Activated CD4-positive, alpha-beta T cell treated with anti-CD3 and anti-CD28 coated beads for 4 hours (primary cell): ENCODE results near the gene XAB2.

Experiments used
- DNase-seq, 2 donors: peaks; one replicate each; pipeline ENCODE4 v3.0.0-alpha.2; 2020

XAB2 gene

GRCh38 chr19:7632340-7633203, 3.2 kb upstream of the XAB2 start:
- DNase-seq: no peak

DNA sequence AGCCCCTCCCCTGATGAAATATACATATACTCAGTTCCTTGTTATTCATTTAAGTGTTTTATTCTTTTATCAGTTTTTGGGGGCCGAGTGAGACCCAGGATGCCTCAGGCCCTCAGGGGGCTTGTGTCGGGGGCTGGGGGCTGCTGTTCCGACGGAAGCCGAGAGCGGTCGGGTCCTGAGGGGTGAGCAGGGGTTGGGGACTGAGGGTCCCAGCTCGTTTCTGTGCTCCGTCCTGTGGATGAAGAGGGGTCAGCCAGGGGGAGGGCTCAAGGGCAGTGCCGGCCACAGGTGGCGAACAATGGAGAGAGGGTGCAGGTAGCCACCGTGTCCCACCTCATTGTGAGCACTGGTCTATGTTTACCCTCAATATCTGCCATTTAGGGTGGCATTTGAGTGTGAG, 2.2 kb upstream of the XAB2 start:
- DNase-seq: no peak

GRCh38 chr19:7628589-7629311, 595 bp downstream of the XAB2 start:
- no peak for DNase-seq

- DNase-seq: no peak
Measured at GRCh38 chr19:7627166-7627565, 2.2 kb downstream of the XAB2 start.

- no peak for DNase-seq
Measured at GRCh38 chr19:7625763-7626372, 3.5 kb downstream of the XAB2 start.

DNA sequence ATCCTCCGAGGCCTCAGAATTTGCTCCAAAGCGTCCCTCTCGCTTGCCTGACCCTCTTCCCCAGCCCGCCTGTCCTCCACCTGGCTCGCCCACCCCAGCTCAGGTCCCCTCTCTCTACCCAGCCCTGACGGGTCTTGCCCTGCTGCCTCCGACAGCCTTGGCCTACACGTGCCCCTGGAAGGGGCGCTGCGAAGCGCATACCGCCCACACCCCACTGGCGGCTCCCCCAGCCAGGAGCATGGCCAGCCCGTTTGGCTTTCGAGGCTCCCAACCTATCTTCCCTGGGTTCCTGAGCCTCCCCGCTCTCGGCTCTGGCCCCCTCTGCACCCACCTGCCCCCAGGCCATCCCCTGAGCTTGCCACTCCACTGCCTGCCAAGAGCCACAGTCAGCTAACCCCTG, 4.5 kb downstream of the XAB2 start:
- no peak for DNase-seq

GRCh38 chr19:7623725-7624603, 5.4 kb downstream of the XAB2 start:
- DNase-seq: no peak

DNA sequence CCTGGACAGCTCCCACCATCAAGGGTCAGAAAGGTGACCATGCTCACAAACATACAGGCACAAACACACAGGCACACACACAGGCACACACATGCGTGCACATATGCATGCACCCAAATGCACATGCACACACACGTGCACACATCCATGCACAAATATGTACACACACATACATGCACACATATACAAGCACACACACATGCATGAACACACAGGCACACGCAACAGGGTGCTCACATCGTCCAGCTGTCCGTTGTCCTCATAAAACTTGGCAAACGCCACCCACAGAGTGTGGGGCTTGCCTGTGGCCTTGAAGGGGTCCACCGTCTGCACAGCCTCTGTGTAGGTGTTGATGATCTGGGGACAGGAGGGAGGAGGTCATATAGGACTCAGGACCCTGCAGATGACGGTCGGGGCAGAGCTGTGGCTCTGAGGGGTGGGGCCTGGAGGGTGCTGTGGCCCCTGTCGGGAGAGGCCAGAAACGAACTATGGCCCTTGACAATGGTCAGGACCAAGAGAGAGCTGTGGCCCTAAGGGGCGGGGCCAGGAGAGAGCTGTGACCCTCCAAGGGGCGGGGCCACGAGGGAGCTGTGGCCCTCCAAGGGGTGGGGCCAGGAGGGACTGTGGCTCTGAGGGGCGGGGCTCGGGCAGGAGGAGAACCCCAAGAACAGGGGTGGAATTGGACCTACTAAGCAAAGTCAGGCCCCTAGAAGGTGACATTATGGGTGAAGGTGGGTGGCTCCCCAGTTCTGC, 6.2 kb downstream of the XAB2 start:
- no peak for DNase-seq

DNA sequence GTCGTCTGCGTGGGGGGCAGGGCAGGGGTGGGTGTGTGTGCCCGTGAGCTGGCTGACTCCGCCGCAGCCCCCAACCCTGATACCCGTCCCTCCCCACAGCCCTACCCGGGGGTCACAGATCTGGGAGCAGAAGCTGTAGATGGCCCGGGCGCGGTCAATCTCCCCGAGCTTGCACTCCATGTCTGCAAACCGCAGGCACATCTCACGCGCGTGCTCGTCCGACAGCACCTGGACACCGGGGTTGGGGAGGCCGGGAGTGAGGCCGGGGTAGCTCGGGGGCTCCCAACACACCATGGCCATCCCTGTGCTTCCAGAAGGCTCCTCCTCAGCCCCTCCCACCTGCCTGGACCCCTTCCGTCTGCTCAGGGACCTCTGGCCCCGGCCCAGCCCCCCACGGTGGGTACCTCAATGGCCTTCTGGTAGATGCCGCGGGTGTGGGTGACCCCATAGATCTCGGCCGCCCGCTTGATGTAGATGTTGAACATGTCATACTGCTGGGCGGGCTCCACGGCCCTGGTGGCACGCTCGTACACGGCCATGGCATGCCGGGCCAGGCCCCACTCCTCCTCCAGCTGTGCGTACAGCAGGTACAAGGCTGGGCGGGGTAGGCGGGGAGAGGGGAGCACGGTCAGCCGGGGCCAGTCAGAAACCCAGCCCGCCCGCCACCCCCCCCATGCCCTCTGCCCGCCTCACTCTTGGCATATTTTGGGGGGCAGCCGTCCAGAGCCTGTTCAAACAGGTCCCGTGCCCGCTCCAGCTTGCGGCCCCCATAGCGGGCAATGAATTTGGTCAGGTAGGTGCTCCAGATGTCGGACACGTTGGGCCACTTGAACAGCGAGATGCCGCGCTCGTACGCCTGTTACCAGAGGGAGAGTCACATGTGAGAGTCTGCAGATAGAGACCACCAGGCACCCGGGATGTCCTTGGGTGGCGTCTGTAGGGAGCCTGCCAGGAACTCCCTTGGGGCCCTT, 8.6 kb downstream of the XAB2 start:
- DNase-seq: no peak

DNA sequence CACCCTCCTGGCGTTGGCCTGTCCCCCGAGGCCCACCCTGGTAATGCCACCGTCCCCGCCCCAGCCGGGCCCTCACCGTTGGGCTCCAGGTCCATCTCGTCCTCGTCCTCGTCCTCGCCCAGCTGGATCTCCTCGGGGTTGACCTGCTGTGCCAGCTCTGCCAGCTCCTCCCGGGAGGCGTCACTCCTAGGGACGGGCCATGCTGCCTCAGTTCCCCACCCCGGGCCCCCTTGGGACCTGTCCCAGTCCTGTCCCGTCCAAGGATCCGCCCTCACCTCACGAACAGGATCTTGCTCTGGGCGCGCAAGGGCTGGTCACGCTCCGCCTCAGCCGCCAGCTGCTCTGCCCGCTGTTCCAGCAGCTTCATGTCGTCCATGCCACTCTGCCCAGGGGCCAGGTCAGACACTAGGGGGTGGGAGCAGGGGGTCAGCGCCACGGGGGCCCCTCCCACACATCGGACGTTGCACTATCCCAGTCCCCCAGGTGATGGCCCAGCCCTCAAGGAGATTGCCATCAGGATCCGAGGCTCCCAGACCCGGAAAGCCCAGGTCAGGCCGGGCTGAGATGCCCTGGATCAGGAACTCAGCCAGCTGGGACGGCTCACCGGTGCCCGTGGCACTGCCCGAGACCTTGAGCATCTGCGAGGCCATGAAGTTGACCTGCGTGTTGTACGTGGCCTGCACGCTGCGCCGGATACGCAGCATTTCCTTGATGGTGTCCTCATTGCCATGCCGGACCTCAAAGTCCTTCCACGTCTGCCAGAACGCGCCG, 9.5 kb downstream of the XAB2 start:
- DNase-seq: no peak

DNA sequence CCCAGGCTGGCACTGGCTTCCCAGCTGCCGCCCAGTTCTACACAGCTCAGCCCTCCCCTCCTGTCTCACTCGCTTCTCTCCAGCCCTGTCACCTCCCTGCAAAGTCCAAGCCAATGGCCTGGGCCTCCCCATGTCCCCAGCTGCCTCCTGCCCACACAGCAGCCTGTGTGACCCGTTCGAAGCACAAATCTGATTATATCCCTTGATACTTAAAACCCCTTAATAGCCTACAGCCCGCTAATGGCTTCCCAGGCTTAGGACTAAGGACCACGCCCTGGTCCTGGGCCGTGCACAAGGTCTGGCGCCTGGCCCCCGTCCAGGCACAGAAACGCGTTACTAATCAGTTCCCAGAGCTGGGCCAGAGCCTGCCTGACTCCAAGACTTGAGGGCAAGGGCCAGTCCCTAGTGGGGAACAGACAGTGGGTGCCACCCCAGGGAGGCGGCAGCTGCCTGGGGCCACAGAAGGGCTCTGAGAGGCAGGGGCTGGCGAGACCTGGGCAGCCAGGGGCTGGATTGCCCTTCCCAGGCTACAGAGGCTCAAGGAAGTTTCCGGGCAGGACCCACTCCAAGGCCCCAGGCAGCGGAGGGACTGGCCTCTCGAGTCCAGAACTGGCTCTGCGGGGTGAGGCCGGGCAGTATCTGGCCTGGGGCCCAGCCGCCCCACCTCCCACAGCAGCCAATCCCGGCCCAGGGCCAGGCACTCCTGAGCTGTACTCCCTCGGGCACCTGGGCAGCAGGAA, 10.4 kb downstream of the XAB2 start:
- no peak for DNase-seq

- no peak for DNase-seq
Measured at GRCh38 chr19:7618348-7618747, 11.0 kb downstream of the XAB2 start.

DNA sequence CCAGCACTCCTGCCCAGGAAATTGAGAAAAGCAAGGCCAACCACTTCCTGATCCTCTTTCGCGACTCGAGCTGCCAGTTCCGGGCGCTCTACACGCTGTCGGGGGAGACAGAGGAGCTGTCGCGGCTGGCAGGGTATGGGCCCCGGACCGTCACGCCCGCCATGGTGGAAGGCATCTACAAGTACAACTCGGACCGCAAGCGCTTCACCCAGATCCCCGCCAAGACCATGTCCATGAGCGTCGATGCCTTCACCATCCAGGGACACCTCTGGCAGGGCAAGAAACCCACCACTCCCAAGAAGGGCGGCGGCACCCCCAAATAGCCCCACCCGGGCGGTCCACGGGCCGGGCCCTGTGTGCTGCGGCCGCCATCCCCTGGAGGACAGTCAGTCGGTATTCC, 11.6 kb downstream of the XAB2 start:
- DNase-seq: no peak

- DNase-seq: no peak
Measured at GRCh38 chr19:7617172-7617571, 12.2 kb downstream of the XAB2 start.

DNA sequence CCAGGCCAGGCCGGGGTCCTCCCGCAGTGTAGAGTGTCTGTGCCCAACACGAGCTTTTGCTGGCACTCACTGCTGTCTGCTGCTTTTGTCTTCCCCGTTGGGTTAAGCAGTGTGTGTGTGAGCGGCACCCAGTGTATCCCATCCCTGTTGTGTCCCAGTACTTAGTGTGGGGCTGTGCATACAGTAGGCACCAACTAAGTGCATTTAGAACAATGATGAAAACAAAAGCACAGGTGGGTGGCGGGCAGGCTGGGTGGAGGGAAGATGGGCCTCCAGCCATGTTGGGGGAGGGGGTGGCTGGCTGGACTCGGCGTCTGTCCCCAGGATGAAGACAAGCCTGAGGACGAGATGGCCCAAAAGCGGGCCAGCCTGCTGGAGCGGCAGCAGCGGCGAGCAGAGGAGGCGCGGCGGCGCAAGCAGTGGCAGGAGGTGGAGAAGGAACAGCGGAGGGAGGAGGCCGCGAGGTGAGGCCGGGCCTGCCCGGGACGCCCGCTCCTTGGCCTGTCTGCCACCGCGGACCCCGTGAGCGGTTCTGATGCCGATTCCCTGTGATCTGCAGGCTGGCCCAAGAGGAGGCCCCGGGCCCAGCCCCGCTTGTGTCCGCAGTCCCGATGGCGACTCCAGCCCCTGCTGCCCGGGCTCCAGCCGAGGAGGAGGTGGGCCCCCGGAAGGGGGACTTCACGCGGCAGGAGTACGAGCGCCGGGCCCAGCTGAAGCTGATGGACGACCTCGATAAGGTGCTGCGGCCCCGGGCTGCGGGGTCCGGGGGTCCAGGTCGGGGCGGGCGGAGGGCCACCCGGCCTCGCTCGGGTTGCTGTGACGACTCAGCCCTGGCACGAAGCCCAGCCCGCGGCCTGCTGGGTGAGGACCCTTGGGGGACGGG, 14.2 kb downstream of the XAB2 start:
- DNase-seq: no peak

DNA sequence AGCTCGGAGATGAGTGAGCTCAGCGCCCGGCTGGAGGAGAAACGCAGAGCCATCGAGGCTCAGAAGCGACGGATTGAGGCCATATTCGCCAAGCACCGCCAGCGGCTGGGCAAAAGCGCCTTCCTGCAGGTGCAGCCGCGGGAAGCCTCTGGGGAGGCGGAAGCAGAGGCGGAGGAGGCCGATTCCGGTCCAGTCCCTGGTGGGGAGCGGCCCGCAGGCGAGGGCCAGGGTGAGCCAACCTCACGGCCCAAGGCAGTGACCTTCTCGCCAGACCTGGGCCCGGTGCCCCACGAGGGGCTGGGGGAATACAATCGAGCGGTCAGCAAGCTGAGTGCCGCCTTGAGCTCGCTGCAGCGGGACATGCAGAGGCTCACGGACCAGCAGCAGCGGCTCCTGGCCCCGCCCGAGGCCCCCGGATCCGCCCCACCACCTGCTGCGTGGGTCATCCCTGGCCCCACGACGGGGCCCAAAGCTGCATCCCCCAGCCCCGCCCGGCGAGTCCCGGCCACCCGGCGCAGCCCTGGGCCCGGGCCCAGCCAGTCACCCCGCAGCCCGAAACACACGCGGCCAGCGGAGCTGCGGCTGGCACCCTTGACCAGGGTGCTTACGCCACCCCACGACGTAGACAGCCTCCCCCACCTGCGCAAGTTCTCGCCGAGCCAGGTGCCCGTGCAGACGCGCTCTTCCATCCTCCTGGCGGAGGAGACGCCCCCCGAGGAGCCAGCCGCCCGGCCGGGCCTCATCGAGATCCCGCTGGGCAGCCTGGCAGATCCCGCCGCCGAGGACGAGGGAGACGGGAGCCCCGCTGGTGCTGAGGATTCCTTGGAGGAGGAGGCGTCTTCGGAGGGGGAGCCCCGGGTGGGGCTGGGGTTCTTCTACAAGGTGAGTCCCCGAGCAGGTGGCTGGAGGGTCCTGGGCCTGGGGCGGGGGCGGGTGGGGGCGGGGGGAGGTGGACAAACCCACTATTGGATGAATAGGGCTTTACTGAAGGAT, 16.8 kb downstream of the XAB2 start:
- DNase-seq: no peak
